ENCODE results near the gene SCLT1. TPM values are rescaled to one million over a fixed set of nuclear protein-coding genes. Genes with fewer than 3 reads are reported as not detected.
A peak's percentile ranks its signal among the peaks of the same experiment; 100 is the strongest.

Gene SCLT1
- total and polyA plus RNA-seq, 7 donors: 3.0 to 18.8 (median 9.9) TPM

GRCh38 chr4:129046055-129046959, 47.0 kb downstream of the SCLT1 start:
- TF ChIP-seq, protein P1, sequence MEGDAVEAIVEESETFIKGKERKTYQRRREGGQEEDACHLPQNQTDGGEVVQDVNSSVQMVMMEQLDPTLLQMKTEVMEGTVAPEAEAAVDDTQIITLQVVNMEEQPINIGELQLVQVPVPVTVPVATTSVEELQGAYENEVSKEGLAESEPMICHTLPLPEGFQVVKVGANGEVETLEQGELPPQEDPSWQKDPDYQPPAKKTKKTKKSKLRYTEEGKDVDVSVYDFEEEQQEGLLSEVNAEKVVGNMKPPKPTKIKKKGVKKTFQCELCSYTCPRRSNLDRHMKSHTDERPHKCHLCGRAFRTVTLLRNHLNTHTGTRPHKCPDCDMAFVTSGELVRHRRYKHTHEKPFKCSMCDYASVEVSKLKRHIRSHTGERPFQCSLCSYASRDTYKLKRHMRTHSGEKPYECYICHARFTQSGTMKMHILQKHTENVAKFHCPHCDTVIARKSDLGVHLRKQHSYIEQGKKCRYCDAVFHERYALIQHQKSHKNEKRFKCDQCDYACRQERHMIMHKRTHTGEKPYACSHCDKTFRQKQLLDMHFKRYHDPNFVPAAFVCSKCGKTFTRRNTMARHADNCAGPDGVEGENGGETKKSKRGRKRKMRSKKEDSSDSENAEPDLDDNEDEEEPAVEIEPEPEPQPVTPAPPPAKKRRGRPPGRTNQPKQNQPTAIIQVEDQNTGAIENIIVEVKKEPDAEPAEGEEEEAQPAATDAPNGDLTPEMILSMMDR (IDR thresholded peaks at IDR 0.05): no peak
- no peak for TF ChIP-seq EP300 (IDR thresholded peaks at IDR 0.05)
- no peak for TF ChIP-seq POLR2A (IDR thresholded peaks at IDR 0.05)
- no peak for TF ChIP-seq POLR2AphosphoS5 (IDR thresholded peaks at IDR 0.05)
- 92 to 96% methylated on average over 1 of the region's 1 CpG for WGBS, 2 donors
- peaks cover 0 to 5% (median 3%) of the 10 kb centered on the region in 4 donors for H3K9me3 ChIP-seq
- peaks cover 0 to 5% (median 0%) of the 10 kb centered on the region in 4 donors for H3K4me1 ChIP-seq
- H3K27me3 ChIP-seq: no peaks in the 10 kb centered on the region
- H3K27ac ChIP-seq: no peak overlapping the region
- intact Hi-C loops (cut with DNase I): no loop called here
- H3K36me3 ChIP-seq: no peaks in the 10 kb centered on the region
- no peak overlapping the region for H3K4me3 ChIP-seq
- no peak for DNase-seq

DNA sequence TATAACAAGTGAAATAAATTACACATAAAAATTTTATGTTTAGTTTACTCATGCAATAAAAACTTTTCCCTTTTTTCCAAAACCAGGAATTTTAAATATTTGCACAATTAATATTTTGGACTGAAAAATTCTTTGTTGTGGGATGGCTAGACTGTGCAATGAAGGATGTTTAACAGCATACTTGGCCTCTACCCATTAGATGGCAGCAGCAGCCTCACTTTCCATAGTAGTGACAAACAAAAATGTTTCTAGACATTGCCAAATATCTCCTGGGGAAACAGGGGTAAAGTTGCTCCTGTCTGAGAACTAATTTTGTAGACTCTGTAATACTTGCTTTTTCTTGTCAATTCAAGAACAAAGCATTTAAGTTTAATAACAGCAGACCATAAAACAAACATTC, 49.8 kb downstream of the SCLT1 start:
- TF ChIP-seq EP300 (IDR thresholded peaks at IDR 0.05) (no peak), POLR2AphosphoS5 (IDR thresholded peaks at IDR 0.05) (no peak), POLR2A (IDR thresholded peaks at IDR 0.05) (no peak)
- TF ChIP-seq, protein P1 (IDR thresholded peaks at IDR 0.05): no peak
- H3K36me3 ChIP-seq: no peaks in the 10 kb centered on the region
- no peaks in the 10 kb centered on the region for H3K27me3 ChIP-seq
- no peak overlapping the region for H3K27ac ChIP-seq
- peaks cover 0 to 11% (median 0%) of the 10 kb centered on the region in 4 donors for H3K4me1 ChIP-seq
- DNase-seq: no peak
- no peaks in the 10 kb centered on the region for H3K9me3 ChIP-seq
- intact Hi-C loops (cut with DNase I): no loop called here
- H3K4me3 ChIP-seq: no peak overlapping the region

- WGBS, 2 donors: 84 to 90% methylated on average over 2 of the region's 2 CpGs
- TF ChIP-seq POLR2AphosphoS5 (IDR thresholded peaks at IDR 0.05): no peak
- TF ChIP-seq POLR2A (IDR thresholded peaks at IDR 0.05): no peak
- TF ChIP-seq, protein P1 (IDR thresholded peaks at IDR 0.05): no peak
- TF ChIP-seq EP300 (IDR thresholded peaks at IDR 0.05): no peak
- Histone ChIP-seq H3K27me3 (no peaks in the 10 kb centered on the region), H3K27ac (no peak overlapping the region), H3K4me3 (no peak overlapping the region), H3K36me3 (no peaks in the 10 kb centered on the region), H3K9me3 (no peaks in the 10 kb centered on the region), H3K4me1 (peaks cover 0 to 19% (median 0%) of the 10 kb centered on the region in 4 donors)
- intact Hi-C loops (cut with DNase I): no loop called here
- no peak for DNase-seq
Observed at GRCh38 chr4:129040471-129040870, 52.9 kb downstream of the SCLT1 start.

- peak in 1 of 4 donors; percentile 11 for TF ChIP-seq POLR2AphosphoS5 (IDR thresholded peaks at IDR 0.05)
- TF ChIP-seq, protein P1 (IDR thresholded peaks at IDR 0.05): no peak
- no peak overlapping the region for H3K4me3 ChIP-seq
- no peak overlapping the region for H3K27ac ChIP-seq
- DNase-seq: no peak
- WGBS, 2 donors: 89 to 97% methylated on average over 1 of the region's 1 CpG
- no peaks in the 10 kb centered on the region for H3K9me3 ChIP-seq
- no peaks in the 10 kb centered on the region for H3K36me3 ChIP-seq
- H3K27me3 ChIP-seq: no peaks in the 10 kb centered on the region
- peaks cover 0 to 14% (median 0%) of the 10 kb centered on the region in 4 donors for H3K4me1 ChIP-seq
- intact Hi-C loops (cut with DNase I): no loop called here
Observed at GRCh38 chr4:129037093-129037492, 56.2 kb downstream of the SCLT1 start.

Data from sigmoid colon (tissue), 7 donors.